BE2C (cell line): ENCODE data around the gene CLEC4C.

ENCODE experiments used
- DNase-seq: peaks from one replicate; pipeline ENCODE4 v3.0.0-alpha.2; 2020
- H3K27me3 ChIP-seq: fragments of 250-450 bp; sonication (Bioruptor Pico); 2 replicates; pipeline ENCODE4 v1.5.1; 2020; ENCODE audit warnings: mild to moderate bottlenecking
- H3K36me3 ChIP-seq: fragments of 250-450 bp; sonication (Bioruptor Pico); 2 replicates; pipeline ENCODE4 v1.5.1; 2020; ENCODE audit warnings: mild to moderate bottlenecking
- H3K4me1 ChIP-seq: fragments of 250-450 bp; sonication (Bioruptor Pico); 2 replicates; pipeline ENCODE4 v1.5.1; 2020
- H3K4me3 ChIP-seq: 2 replicates; pipeline ENCODE4 v1.5.1; 2011; ENCODE audit warnings: low read depth, low read length
- H3K9me3 ChIP-seq: fragments of 250-450 bp; sonication (Bioruptor Pico); 2 replicates; pipeline ENCODE4 v1.5.1; 2020
- CTCF ChIP-seq: IDR thresholded peaks from 2 replicates; pipeline ENCODE4 v1.5.1; 2012; ENCODE audit warnings: mild to moderate bottlenecking, low read depth, low read length

The CLEC4C gene

GRCh38 chr12:7729746-7730145 lies 17.4 kb downstream of the CLEC4C start:
- Histone ChIP-seq H3K4me1 (no peaks in the 10 kb centered on the region), H3K36me3 (no peaks in the 10 kb centered on the region), H3K27me3 (no peaks in the 10 kb centered on the region), H3K9me3 (no peaks in the 10 kb centered on the region), H3K4me3 (no peak overlapping the region)
- no peak for TF ChIP-seq CTCF
- no peak for DNase-seq

- no peak for TF ChIP-seq CTCF
Observed at GRCh38 chr12:7723926-7724325, 23.2 kb downstream of the CLEC4C start.

GRCh38 chr12:7719946-7720730 lies 27.0 kb downstream of the CLEC4C start:
- no peak for DNase-seq
- Histone ChIP-seq H3K4me1 (no peaks in the 10 kb centered on the region), H3K27me3 (peaks cover 10% of the 10 kb centered on the region; the same call in 1 of the 2 replicates), H3K9me3 (no peaks in the 10 kb centered on the region; the same call in 1 of the 2 replicates), H3K4me3 (no peak overlapping the region), H3K36me3 (no peaks in the 10 kb centered on the region)
- no peak for TF ChIP-seq CTCF

More at GRCh38 chr12:7723926-7724325, 23.2 kb downstream of the CLEC4C start:
- H3K4me1 ChIP-seq, result no peaks in the 10 kb centered on the region
- H3K9me3 ChIP-seq, result no peaks in the 10 kb centered on the region
- H3K36me3 ChIP-seq, result no peaks in the 10 kb centered on the region
- no peak overlapping the region for H3K4me3 ChIP-seq
- no peak for DNase-seq
- H3K27me3 ChIP-seq, result no peaks in the 10 kb centered on the region

- no peak overlapping the region for H3K4me3 ChIP-seq
- DNase-seq, result no peak
- H3K36me3 ChIP-seq, result no peaks in the 10 kb centered on the region
- H3K9me3 ChIP-seq, result no peaks in the 10 kb centered on the region; the same call in 1 of the 2 replicates
- 0 out of 2 replicates have a peak, but pooled peaks have one; percentile 28 for TF ChIP-seq CTCF
- no peaks in the 10 kb centered on the region for H3K4me1 ChIP-seq
- peaks cover 11% of the 10 kb centered on the region; the same call in 1 of the 2 replicates for H3K27me3 ChIP-seq
Observed at GRCh38 chr12:7716381-7716780, 30.8 kb downstream of the CLEC4C start.

- TF ChIP-seq CTCF, result no peak
- H3K4me3 ChIP-seq, result no peak overlapping the region
- H3K9me3 ChIP-seq, result no peaks in the 10 kb centered on the region; the same call in 1 of the 2 replicates
- H3K4me1 ChIP-seq, result no peaks in the 10 kb centered on the region
- H3K36me3 ChIP-seq, result no peaks in the 10 kb centered on the region
- H3K27me3 ChIP-seq, result peaks cover 11% of the 10 kb centered on the region
- no peak for DNase-seq
Observed at GRCh38 chr12:7712841-7713442, 34.2 kb downstream of the CLEC4C start.

- Histone ChIP-seq H3K36me3 (no peaks in the 10 kb centered on the region), H3K4me3 (no peak within 1 kb of the TSS), H3K27me3 (peaks cover 5% of the 10 kb centered on the region), H3K9me3 (no peaks in the 10 kb centered on the region; the same call in 1 of the 2 replicates), H3K4me1 (no peaks in the 10 kb centered on the region)
- no peak for TF ChIP-seq CTCF
- DNase-seq, result no peak
Observed at GRCh38 chr12:7711133-7711532, 36.0 kb downstream of the CLEC4C start, which contains the start of gene DPPA3. Gene DPPA3, plus strand, starts transcription at chr12:7711433. Its CDS starts 138 bp downstream, at chr12:7711571.
